Prostate gland (tissue), 2 donors: ENCODE measurements around the gene SLC35F4.

Experiments
- CTCF ChIP-seq, 4 experiments: fragments of 200-600 bp in 2 of 4; fragments of 450-650 bp in 2 of 4; sonication (generic) in 2 of 4; IDR thresholded peaks; 1 replicate in 3 of 4; 2 replicates in 1 of 4; pipeline ENCODE4 v1.5.1; 2016 to 2019; ENCODE audit warnings: antibody characterized with exemption in 4 of 4, mild to moderate bottlenecking in 2 of 4, moderate library complexity in 2 of 4
- POLR2A ChIP-seq: fragments of 450-650 bp; IDR thresholded peaks from one replicate; pipeline ENCODE4 v1.6.1; 2016; ENCODE audit warnings: antibody characterized with exemption, mild to moderate bottlenecking

DNA sequence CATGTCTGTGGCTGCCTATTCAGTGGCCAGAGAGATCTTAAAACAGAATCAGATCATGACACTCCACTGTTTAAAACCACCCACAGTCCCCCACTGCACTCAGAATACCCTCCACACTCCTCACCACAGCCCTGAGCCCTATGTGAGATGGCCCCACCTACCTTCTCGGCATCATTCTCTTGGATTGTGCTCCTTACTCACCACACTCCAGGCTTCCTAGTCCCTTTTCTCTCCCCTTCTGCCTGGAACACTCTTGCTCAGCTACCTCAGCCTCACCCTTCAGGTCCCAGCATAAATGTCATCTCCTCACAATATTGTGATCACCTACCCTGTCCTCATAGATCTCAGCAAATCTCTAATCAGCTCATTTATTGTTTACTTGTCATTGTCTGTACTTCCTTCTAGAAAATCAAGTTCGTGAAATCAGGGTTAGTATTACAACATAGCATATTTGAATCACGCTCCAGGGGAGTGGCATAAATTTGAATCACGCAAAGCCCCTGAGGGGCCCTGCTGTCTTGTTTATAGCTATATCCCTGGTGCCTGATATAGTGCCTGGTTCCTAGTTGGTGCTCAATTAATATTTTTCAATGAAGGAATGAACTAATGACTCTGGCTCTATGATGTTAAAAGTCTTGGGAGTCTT, 42.8 kb downstream of the SLC35F4 start:
- TF ChIP-seq CTCF (IDR thresholded peaks at IDR 0.05) (no peak), POLR2A (no peak)
